ENCODE data around the gene PRRT1B. TPM values are rescaled to one million over a fixed set of nuclear protein-coding genes. Genes with fewer than 3 reads are reported as not detected.

Gene PRRT1B
- total RNA-seq, 4 donors from 2014 or later = not detected

- H3K27ac ChIP-seq = no peak overlapping the region
- H3K9me3 ChIP-seq = no peaks in the 10 kb centered on the region
- H3K36me3 ChIP-seq = peaks cover 0 to 83% of the 10 kb centered on the region in 2 donors
- no peaks in the 10 kb centered on the region for H3K27me3 ChIP-seq
- H3K4me1 ChIP-seq = peaks cover 0 to 3% (median 0%) of the 10 kb centered on the region in 3 donors
- no peak overlapping the region for H3K4me3 ChIP-seq
- ATAC-seq = no peak
- 85 to 96% methylated on average over 5 to 6 of the region's 17 CpGs for WGBS, 2 donors (ENCODE audit: low coverage in 1 of 2)
- TF ChIP-seq CTCF (IDR thresholded peaks at IDR 0.05) (no peak), POLR2AphosphoS5 (IDR thresholded peaks at IDR 0.05) (no peak), EP300 (IDR thresholded peaks at IDR 0.05) (no peak), POLR2A (IDR thresholded peaks at IDR 0.05) (no peak)
Observed at GRCh38 chr9:131574730-131575640, 29.7 kb downstream of the PRRT1B start.

DNA sequence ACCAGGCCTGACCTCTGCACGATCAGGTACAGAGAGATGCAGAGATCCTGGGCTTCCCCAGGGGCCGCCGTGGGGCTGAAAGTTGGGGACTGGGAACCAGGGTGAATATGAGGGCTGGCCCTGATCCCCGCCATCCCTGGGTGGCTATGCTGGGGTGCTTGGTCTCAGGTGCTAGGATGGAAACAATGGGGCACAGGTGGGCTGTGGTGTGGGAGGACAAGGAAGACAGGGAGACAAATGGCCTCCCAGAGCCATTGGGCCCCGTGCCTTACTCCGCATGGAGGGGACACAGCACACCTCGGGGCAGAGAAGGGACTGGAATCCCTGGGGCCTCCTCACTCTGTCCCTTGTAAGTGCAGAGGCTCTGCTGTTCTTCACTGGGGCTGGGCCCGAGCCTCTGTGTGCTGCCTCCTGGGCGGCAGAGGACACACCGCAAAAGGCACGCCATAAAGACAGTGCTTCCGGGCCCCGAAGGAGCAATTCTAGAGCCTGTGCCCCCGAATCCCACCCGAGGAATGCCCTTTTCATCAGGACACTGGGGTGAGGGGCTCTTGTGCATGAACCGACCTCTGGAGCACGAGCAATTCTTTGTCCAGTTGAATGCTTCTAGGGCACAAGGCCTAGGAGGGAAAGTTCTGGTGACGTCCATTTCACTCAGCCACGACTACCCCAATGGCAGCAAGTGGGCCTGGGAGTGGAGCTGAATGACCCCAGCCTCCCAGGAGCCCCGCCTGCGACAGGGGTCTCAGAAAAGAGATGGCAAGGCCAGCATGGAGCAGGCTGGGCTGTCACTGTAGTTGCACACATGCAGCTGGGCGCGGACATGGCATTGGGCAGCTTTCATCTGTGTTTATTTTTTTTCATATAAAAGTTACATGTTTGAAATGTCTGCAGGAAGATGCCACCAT, 30.9 kb downstream of the PRRT1B start:
- no peak overlapping the region for H3K4me3 ChIP-seq
- H3K27ac ChIP-seq = no peak overlapping the region
- peaks cover 0 to 6% (median 0%) of the 10 kb centered on the region in 3 donors for H3K4me1 ChIP-seq
- no peaks in the 10 kb centered on the region for H3K9me3 ChIP-seq
- ATAC-seq = no peak
- TF ChIP-seq POLR2AphosphoS5 (IDR thresholded peaks at IDR 0.05) = no peak
- no peak for TF ChIP-seq CTCF (IDR thresholded peaks at IDR 0.05)
- TF ChIP-seq POLR2A (IDR thresholded peaks at IDR 0.05) = no peak
- no peak for TF ChIP-seq EP300 (IDR thresholded peaks at IDR 0.05)
- 83% methylated on average over 5 of the region's 23 CpGs; no CpG with 5 or more reads in 1 of the 2 donors for WGBS, 2 donors (ENCODE audit: low coverage in 1 of 2)
- H3K36me3 ChIP-seq = peaks cover 0 to 92% of the 10 kb centered on the region in 2 donors
- H3K27me3 ChIP-seq = no peaks in the 10 kb centered on the region

GRCh38 chr9:131577005-131578000, 32.0 kb downstream of the PRRT1B start:
- Histone ChIP-seq H3K9me3 (no peaks in the 10 kb centered on the region), H3K27me3 (no peaks in the 10 kb centered on the region), H3K27ac (no peak overlapping the region), H3K36me3 (peaks cover 0 to 93% of the 10 kb centered on the region in 2 donors), H3K4me3 (no peak overlapping the region), H3K4me1 (peaks cover 0 to 6% (median 0%) of the 10 kb centered on the region in 3 donors)
- TF ChIP-seq EP300 (IDR thresholded peaks at IDR 0.05) (no peak), POLR2AphosphoS5 (IDR thresholded peaks at IDR 0.05) (no peak), POLR2A (IDR thresholded peaks at IDR 0.05) (no peak), CTCF (IDR thresholded peaks at IDR 0.05) (no peak)
- no peak for ATAC-seq
- 81% methylated on average over 10 of the region's 25 CpGs; no CpG with 5 or more reads in 1 of the 2 donors for WGBS, 2 donors (ENCODE audit: low coverage in 1 of 2)

- H3K9me3 ChIP-seq = no peaks in the 10 kb centered on the region
- 44% methylated on average over 3 of the region's 13 CpGs; no CpG with 5 or more reads in 1 of the 2 donors for WGBS, 2 donors (ENCODE audit: low coverage in 1 of 2)
- no peak overlapping the region for H3K4me3 ChIP-seq
- no peak overlapping the region for H3K27ac ChIP-seq
- H3K4me1 ChIP-seq = peaks cover 0 to 6% (median 0%) of the 10 kb centered on the region in 3 donors
- H3K27me3 ChIP-seq = no peaks in the 10 kb centered on the region
- H3K36me3 ChIP-seq = peaks cover 0 to 93% of the 10 kb centered on the region in 2 donors
- no peak for TF ChIP-seq POLR2AphosphoS5 (IDR thresholded peaks at IDR 0.05)
- TF ChIP-seq POLR2A (IDR thresholded peaks at IDR 0.05) = no peak
- no peak for TF ChIP-seq CTCF (IDR thresholded peaks at IDR 0.05)
- no peak for TF ChIP-seq EP300 (IDR thresholded peaks at IDR 0.05)
- ATAC-seq = no peak
Observed at GRCh38 chr9:131578021-131578420, 32.7 kb downstream of the PRRT1B start.

All from gastroesophageal sphincter (tissue), 4 donors.